ENCODE results near the gene RNF31. TPM values are rescaled to one million over a fixed set of nuclear protein-coding genes. Genes with fewer than 3 reads are reported as not detected.

RNF31 gene
- polyA plus RNA-seq, 1 donor from 2014 or later = 98.7 TPM

DNA sequence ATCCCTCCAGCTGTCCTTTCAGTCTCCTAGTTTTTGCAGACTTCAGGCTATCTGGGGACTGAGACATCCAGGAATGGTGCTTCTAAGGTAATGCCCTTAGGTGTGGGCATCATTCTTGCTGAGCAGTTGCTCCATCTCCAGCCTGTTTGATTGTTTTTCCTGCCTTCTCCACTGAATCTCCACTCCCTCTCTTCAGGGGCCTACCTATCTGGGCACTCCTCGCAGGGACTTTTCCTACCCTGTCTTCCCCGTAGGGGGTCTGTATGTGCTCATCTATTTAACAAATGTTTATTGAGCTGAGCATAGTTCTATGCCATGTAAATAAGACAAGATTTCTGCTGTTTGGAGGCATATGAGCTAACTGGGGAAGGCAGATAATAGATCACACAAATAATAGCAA is 14.3 kb upstream of the RNF31 start:
- Histone ChIP-seq H3K9me3 (ENCODE audit: low read length) (no peaks in the 10 kb centered on the region), H3K27me3 (ENCODE audit: insufficient read depth, low read depth, low read length) (no peaks in the 10 kb centered on the region), H3F3A (ENCODE audit: insufficient read depth, low read length, poor library complexity, severe bottlenecking) (no peaks in the 10 kb centered on the region), H3K27ac (ENCODE audit: low read length) (no peak overlapping the region), H3K36me3 (ENCODE audit: insufficient read depth, low read length) (no peaks in the 10 kb centered on the region), H3K9ac (ENCODE audit: low read length) (no peak overlapping the region), H3K4me2 (ENCODE audit: low read length) (no peak overlapping the region), H2AFZ (ENCODE audit: low read depth, low read length) (no peak overlapping the region), H3K79me2 (replicated peaks; ENCODE audit: insufficient read depth, low read length) (no peaks in the 10 kb centered on the region), H4K20me1 (ENCODE audit: insufficient read depth) (no peaks in the 10 kb centered on the region), H3K4me3 (ENCODE audit: low read length) (no peak overlapping the region), H3K9me2 (ENCODE audit: insufficient read depth, low read length) (no peaks in the 10 kb centered on the region)
- TF ChIP-seq, protein P1, sequence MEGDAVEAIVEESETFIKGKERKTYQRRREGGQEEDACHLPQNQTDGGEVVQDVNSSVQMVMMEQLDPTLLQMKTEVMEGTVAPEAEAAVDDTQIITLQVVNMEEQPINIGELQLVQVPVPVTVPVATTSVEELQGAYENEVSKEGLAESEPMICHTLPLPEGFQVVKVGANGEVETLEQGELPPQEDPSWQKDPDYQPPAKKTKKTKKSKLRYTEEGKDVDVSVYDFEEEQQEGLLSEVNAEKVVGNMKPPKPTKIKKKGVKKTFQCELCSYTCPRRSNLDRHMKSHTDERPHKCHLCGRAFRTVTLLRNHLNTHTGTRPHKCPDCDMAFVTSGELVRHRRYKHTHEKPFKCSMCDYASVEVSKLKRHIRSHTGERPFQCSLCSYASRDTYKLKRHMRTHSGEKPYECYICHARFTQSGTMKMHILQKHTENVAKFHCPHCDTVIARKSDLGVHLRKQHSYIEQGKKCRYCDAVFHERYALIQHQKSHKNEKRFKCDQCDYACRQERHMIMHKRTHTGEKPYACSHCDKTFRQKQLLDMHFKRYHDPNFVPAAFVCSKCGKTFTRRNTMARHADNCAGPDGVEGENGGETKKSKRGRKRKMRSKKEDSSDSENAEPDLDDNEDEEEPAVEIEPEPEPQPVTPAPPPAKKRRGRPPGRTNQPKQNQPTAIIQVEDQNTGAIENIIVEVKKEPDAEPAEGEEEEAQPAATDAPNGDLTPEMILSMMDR (IDR thresholded peaks at IDR 0.05; ENCODE audit: poor library complexity, severe bottlenecking) = no peak
- TF ChIP-seq RAD21 (conservative IDR thresholded peaks at IDR 0.05) (no peak), POLR2AphosphoS5 (IDR thresholded peaks at IDR 0.05) (no peak)
- TF ChIP-seq, protein P2, sequence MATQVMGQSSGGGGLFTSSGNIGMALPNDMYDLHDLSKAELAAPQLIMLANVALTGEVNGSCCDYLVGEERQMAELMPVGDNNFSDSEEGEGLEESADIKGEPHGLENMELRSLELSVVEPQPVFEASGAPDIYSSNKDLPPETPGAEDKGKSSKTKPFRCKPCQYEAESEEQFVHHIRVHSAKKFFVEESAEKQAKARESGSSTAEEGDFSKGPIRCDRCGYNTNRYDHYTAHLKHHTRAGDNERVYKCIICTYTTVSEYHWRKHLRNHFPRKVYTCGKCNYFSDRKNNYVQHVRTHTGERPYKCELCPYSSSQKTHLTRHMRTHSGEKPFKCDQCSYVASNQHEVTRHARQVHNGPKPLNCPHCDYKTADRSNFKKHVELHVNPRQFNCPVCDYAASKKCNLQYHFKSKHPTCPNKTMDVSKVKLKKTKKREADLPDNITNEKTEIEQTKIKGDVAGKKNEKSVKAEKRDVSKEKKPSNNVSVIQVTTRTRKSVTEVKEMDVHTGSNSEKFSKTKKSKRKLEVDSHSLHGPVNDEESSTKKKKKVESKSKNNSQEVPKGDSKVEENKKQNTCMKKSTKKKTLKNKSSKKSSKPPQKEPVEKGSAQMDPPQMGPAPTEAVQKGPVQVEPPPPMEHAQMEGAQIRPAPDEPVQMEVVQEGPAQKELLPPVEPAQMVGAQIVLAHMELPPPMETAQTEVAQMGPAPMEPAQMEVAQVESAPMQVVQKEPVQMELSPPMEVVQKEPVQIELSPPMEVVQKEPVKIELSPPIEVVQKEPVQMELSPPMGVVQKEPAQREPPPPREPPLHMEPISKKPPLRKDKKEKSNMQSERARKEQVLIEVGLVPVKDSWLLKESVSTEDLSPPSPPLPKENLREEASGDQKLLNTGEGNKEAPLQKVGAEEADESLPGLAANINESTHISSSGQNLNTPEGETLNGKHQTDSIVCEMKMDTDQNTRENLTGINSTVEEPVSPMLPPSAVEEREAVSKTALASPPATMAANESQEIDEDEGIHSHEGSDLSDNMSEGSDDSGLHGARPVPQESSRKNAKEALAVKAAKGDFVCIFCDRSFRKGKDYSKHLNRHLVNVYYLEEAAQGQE (IDR thresholded peaks at IDR 0.05; ENCODE audit: borderline replicate concordance) = no peak

DNA sequence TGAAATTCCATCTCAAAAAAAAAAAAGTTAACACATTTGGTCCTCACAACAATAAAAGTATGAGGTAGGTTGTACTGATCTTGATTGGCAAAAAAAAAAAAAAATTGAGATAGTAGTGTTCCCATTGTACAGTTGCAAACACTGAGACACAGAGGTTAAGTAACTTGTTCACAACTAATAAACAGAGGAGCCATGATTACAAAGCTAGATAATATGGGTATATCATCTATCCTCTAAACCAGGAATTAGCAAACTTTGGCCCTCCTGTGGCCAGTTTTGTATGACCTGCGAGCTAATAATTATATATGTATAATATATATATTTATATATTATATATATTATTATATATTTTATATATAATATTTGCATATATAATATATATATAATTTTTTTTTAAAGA is 13.6 kb upstream of the RNF31 start:
- Histone ChIP-seq H3K79me2 (replicated peaks; ENCODE audit: insufficient read depth, low read length) (no peaks in the 10 kb centered on the region), H3K27ac (ENCODE audit: low read length) (no peak overlapping the region), H3K4me2 (ENCODE audit: low read length) (no peak overlapping the region), H3K9me2 (ENCODE audit: insufficient read depth, low read length) (no peaks in the 10 kb centered on the region), H2AFZ (ENCODE audit: low read depth, low read length) (no peak overlapping the region), H3K36me3 (ENCODE audit: insufficient read depth, low read length) (no peaks in the 10 kb centered on the region), H3F3A (ENCODE audit: insufficient read depth, low read length, poor library complexity, severe bottlenecking) (no peaks in the 10 kb centered on the region), H3K27me3 (ENCODE audit: insufficient read depth, low read depth, low read length) (no peaks in the 10 kb centered on the region), H4K20me1 (ENCODE audit: insufficient read depth) (no peaks in the 10 kb centered on the region), H3K9ac (ENCODE audit: low read length) (no peak overlapping the region), H3K9me3 (ENCODE audit: low read length) (no peaks in the 10 kb centered on the region), H3K4me3 (ENCODE audit: low read length) (no peak overlapping the region)
- TF ChIP-seq EP300 (conservative IDR thresholded peaks at IDR 0.05; ENCODE audit: poor library complexity, severe bottlenecking) (no peak), SMC3 (conservative IDR thresholded peaks at IDR 0.05; ENCODE audit: poor library complexity) (no peak), EZH2 (IDR thresholded peaks at IDR 0.05; ENCODE audit: borderline replicate concordance, insufficient read depth, low read length, poor library complexity, severe bottlenecking) (no peak), RAD21 (conservative IDR thresholded peaks at IDR 0.05) (no peak), TAF1 (IDR thresholded peaks at IDR 0.05; ENCODE audit: low read depth) (no peak), POLR2AphosphoS5 (IDR thresholded peaks at IDR 0.05) (no peak), MXI1 (conservative IDR thresholded peaks at IDR 0.05; ENCODE audit: poor library complexity, severe bottlenecking) (no peak)
- TF ChIP-seq, protein P2 (IDR thresholded peaks at IDR 0.05; ENCODE audit: borderline replicate concordance) = no peak
- TF ChIP-seq, protein P1 (IDR thresholded peaks at IDR 0.05; ENCODE audit: poor library complexity, severe bottlenecking) = no peak

Measured in neural cell (in vitro differentiated cells).